GM12873 (cell line): ENCODE results near the gene HLA-DQB1.

Experiments
- TF ChIP-seq, protein P1 (sequence below): IDR thresholded peaks from 2 replicates; pipeline ENCODE4 v1.5.1; 2012; ENCODE audit warnings: low read depth, mild to moderate bottlenecking, moderate library complexity, low read length, control low read depth; ENCODE audit not compliant: insufficient read depth; ENCODE audit errors: missing control alignments

Gene HLA-DQB1

DNA sequence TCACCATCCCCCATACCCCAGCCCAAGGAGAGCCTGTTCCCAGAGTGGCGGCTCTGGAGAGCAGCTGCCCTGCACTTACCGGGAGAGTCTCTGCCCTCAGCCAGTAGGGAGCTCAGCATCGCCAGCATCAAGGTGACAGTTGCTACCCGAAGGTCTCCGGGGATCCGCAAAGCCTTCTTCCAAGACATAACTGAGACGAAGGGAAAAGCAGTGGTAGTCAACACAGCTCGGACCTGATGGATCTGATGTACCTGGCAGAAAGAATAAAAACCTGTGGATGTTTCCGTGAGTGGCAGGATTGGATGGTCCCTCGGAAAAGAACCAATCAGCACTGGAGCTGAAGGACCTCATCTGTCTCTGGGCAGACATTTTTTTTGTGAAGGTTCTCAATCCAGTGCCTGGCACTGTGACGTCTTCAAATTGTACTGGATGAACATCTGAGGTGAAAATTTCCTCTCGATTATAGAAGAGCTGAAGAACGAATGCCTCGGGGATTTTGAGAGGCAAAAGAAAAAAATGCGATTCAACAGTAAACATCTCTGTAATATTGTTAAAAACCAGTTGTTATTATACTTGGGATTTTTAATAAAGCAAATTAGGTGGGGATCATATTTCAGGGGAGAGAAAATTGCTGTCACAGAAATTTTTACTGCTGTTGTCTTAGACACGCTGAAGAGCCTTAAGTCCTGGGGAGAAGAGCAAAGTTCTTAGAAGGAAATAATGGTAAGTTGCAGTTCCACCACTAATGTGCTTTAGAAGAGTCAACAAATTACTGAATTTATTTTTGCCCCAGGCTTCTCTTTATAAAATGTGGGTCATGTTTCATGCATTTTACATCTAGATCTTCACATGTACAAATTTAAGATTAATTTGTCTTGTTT, at the start of gene HLA-DQB1:
TSS of gene HLA-DQB1 (minus strand) at position 238 of the 881 bp plus-strand sequence. CDS start at position 188, 50 bp downstream.
- TF ChIP-seq, protein P1, sequence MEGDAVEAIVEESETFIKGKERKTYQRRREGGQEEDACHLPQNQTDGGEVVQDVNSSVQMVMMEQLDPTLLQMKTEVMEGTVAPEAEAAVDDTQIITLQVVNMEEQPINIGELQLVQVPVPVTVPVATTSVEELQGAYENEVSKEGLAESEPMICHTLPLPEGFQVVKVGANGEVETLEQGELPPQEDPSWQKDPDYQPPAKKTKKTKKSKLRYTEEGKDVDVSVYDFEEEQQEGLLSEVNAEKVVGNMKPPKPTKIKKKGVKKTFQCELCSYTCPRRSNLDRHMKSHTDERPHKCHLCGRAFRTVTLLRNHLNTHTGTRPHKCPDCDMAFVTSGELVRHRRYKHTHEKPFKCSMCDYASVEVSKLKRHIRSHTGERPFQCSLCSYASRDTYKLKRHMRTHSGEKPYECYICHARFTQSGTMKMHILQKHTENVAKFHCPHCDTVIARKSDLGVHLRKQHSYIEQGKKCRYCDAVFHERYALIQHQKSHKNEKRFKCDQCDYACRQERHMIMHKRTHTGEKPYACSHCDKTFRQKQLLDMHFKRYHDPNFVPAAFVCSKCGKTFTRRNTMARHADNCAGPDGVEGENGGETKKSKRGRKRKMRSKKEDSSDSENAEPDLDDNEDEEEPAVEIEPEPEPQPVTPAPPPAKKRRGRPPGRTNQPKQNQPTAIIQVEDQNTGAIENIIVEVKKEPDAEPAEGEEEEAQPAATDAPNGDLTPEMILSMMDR = no peak

GRCh38 chr6:32713241-32713640, 46.8 kb upstream of the HLA-DQB1 start:
- TF ChIP-seq, protein P1 = no peak

DNA sequence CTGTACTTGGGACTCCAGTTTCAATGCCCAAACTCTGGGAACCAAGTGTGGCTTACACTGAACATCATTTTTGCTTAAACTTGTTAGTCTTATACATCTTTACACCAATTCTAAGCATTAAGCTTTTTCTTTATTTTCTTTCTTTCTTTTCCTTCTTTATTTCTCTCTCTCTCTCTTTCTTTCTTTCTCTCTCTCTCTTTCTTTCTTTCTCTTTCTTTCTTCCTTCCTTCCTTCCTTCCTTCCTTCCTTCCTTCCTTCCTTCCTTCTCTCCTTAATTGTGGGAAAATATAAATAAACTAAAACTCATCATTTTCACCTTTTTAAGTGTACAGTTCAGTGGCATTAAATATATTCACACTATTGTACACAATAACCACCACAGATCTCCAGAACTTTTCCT, 43.2 kb upstream of the HLA-DQB1 start:
- TF ChIP-seq, protein P1 = no peak

- TF ChIP-seq, protein P1 = no peak
Observed at GRCh38 chr6:32703347-32703746, 36.9 kb upstream of the HLA-DQB1 start.

DNA sequence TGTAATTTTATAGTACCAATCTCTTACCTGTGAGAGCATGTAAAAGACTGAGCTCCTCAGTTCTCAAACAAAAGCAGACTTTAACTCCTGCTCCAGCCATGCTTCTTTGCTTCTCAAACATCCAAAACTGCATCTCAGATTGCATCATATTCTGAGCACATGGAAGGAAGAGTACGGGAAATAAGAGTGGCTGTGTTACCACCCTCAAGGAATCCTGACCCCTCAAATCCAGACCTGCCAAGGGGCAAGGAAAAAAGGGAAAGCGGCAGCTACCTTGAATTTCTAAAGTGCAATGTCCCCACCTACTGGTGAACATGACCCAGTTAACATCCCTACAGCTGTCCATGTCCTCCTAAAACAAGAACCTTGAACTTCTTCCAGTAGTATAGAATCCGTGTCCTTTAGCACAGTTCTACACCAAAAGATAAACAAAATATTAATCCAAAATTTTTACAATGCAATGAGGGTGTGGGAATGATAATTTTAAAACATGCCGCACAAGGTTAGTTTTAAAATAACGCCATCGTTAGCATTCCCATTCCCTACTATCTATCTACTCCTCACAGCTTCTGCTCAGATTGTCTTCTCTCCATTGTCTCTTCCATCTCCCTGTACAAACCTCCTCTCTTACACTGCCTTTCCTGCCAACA, 34.1 kb upstream of the HLA-DQB1 start:
- TF ChIP-seq, protein P1 = peak; percentile 77

DNA sequence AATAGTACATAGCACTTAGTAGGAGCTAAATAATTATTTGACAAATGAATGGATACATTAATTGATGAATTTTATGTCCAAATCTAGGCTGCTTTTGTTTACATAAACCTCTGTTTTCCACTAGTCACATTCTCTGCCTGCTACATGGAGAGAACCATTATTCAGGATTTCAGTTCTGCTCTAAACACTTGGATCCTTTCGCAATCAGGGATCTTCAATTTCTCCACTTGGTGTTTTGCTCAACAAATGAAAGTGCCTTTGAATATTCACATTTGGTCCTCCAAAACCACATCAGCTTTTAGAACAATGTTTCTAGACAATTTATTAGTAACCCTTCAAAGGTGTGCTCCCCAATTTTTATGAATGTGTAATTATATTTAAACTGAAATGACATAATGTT, 30.6 kb upstream of the HLA-DQB1 start:
- TF ChIP-seq, protein P1 = no peak

DNA sequence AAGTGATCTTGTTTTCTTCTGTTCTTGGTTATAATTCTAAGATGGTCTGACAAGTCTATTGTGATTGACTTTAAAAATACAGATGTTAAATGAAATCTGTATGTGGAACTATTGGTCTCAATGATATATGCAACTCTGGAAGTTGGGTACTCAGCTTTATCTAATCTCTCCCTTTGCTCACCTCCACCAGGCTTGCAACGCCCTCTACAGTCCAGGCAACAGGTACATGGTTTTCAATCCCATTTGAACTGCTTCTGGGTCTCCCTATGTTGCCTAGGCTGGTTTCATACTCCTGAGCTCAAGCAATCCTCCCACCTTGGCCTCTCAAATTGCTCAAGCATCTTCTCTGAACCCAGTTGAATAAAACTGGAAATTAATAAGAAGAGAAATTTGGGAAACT, 25.6 kb upstream of the HLA-DQB1 start:
- TF ChIP-seq, protein P1 = peak; percentile 87
